Mesodermal cell (in vitro differentiated cells): Measurements from ENCODE around the gene GJA1.
A peak's percentile ranks its signal among the peaks of the same experiment; 100 is the strongest.
"Not testable (repeated sequence)": the region's sequence is repeated elsewhere in the genome, so short reads cannot be mapped to it uniquely, and the experiment has no call there.

ENCODE experiments used
- H3K27ac ChIP-seq: 2 replicates; pipeline ENCODE4 v1.7.0; 2013; ENCODE audit warnings: mild to moderate bottlenecking, low read depth, low read length, moderate library complexity; ENCODE audit not compliant: severe bottlenecking
- H3K36me3 ChIP-seq: 2 replicates; pipeline ENCODE4 v1.7.1; 2013; ENCODE audit warnings: mild to moderate bottlenecking, low read length, moderate library complexity; ENCODE audit not compliant: control insufficient read depth, insufficient read depth
- H3K4me1 ChIP-seq: one replicate; pipeline ENCODE4 v1.7.1; 2013; ENCODE audit warnings: mild to moderate bottlenecking, low read length; ENCODE audit not compliant: insufficient read depth, control insufficient read depth, poor library complexity, severe bottlenecking
- H3K4me3 ChIP-seq: 2 replicates; pipeline ENCODE4 v1.7.0; 2013; ENCODE audit warnings: low read length, control low read depth, mild to moderate bottlenecking; ENCODE audit not compliant: insufficient read depth, poor library complexity, severe bottlenecking; ENCODE audit errors: extremely low read depth
- H3K9me3 ChIP-seq: 2 replicates; pipeline ENCODE4 v1.7.1; 2013; ENCODE audit warnings: mild to moderate bottlenecking, low read length, moderate library complexity; ENCODE audit not compliant: control insufficient read depth
- WGBS, 2 experiments: methylation state at CpG; one replicate each; pipeline ENCODE4 v1.1.5; 2013; ENCODE audit warnings: missing lambda C conversion rate in 2 of 2; ENCODE audit not compliant: insufficient coverage in 2 of 2; 5-methylcytosine and 5-hydroxymethylcytosine counted together

GJA1 gene

DNA sequence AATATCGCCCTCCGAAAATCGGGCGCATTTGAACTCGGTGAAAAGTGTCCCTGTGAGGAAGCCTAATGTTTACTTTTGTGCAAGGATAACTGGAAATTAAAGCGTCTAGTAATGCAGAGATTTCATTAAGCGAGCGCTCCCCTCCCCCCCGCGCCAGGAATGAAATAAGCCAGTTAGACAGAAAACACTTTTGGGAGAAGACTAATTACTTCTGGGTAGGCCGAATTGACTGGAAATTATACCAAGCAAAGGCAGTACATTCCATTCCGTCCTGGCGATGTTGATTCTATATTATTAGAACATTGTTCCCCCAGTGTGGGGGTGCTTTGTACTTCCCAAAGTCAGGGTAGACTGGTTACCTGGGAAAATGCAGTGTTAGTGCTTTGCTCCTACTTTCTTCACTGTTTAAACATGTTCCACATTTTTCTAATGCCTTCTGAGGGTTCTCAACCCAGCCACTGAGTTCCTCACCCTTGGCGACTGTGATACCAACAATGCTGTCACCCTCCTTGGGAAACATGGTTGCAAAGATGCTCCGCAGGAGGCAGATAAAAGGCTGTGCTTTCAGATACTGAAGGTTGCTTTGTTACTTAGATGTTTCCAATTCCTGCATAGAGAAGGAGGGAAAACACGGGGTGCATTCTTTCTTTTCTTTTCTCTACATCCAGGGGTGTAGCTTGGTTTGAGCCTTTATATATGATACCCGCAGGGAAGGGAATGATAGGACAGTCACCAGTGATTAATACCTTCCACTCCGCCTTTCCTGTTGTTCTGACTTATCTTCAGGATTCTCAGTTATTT is 2.6 kb downstream of the GJA1 start:
- 0 to 1% methylated on average over 10 of the region's 18 CpGs for WGBS, 2 experiments

DNA sequence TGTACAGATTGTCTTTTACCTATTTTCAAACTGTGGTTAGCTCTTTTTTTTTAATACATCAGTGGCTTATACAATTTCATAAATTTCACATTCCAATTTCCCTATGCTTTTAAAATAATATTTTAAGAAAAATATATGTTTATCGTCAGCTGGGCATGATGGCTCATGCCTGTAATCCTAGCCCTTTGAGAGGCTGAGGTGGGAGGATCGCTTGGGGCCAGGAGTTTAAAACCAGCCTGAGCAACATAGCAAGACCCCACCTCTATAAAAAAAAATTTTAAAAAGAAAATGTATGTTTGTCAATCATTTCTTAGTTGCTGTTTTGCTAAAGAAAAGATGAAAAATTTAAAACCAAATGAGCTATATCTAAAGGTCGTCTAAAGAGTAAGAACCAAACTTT is 3.4 kb downstream of the GJA1 start:
- Histone ChIP-seq H3K4me3 (peak overlapping the region; percentile 74), H3K27ac (no peak overlapping the region), H3K9me3 (no peaks in the 10 kb centered on the region), H3K4me1 (peaks cover 24% of the 10 kb centered on the region), H3K36me3 (peaks cover 21% of the 10 kb centered on the region)
- no CpG with 5 or more reads among the region's 3 CpGs for WGBS, 2 experiments

More for the DNA sequence above, 2.6 kb downstream of the GJA1 start:
- H3K9me3 ChIP-seq: no peaks in the 10 kb centered on the region
- H3K4me1 ChIP-seq: peaks cover 20% of the 10 kb centered on the region
- peak overlapping the region; percentile 74 for H3K4me3 ChIP-seq
- H3K27ac ChIP-seq: peak overlapping the region; percentile 92
- H3K36me3 ChIP-seq: peaks cover 19% of the 10 kb centered on the region

DNA sequence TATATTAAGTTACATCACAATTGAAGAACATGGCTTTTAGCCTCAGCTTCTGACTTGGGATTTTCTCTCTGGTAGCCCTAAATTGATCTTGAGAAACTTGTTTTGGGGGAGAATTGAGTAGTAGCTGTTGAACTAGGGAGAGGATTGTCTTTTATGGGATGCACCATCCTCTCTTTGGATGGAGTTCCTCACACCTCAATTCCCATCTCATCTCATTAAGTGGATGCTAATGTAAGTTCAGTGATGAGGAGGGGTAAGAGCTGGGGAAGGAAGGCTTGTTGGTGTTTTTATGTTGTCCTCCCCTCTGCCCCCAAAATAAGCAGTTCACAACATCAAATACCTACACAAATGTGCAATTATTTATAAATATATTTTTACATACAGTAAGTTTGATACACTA is 4.0 kb downstream of the GJA1 start:
- Histone ChIP-seq H3K4me3 (peak overlapping the region; percentile 74), H3K36me3 (peaks cover 26% of the 10 kb centered on the region), H3K9me3 (no peaks in the 10 kb centered on the region), H3K4me1 (peaks cover 22% of the 10 kb centered on the region), H3K27ac (peak overlapping the region; percentile 43)

DNA sequence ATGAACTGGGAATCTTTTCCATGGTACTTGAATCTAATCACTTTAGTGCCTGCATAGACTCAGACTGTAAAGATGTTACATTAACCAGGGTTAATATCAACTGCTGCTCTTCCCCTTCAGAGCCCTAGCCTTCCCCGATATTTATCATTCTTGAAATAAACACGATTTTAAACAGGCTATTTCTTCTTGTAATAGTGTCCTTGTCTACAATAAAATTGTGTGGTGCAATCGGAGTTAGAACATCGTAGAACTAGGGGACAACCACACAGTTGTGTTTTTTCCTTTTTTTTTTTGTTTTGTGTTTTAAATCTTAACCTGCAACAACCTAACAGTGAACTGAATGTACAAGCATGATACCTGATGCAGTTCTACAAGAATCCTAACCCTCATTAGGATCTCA is 4.5 kb downstream of the GJA1 start:
- Histone ChIP-seq H3K27ac (peak overlapping the region; percentile 7), H3K4me3 (peak overlapping the region; percentile 74), H3K36me3 (peaks cover 30% of the 10 kb centered on the region), H3K4me1 (peaks cover 18% of the 10 kb centered on the region), H3K9me3 (no peaks in the 10 kb centered on the region)
- WGBS, 2 experiments: no CpG with 5 or more reads among the region's 4 CpGs

DNA sequence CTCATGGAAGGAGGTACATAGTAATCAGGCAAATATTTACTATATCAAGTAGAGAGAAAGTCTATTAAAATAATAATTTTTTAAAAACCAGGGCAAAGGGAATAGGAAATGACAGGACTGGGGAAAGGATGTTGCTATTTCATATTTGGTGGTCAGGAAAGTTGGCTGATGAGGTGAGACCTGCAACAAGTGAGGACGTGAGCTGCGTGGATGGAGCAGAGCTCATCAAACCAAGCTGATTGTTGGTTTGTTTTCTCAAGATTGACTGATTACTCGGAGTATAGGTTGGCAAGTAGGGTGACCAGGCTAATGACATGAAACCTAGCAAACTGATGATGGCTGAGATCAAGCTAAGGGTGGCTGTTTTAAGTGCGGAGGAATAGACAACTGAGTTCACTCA is 6.0 kb downstream of the GJA1 start:
- 64 to 75% methylated on average over 3 to 4 of the region's 4 CpGs for WGBS, 2 experiments
- H3K36me3 ChIP-seq: peaks cover 43% of the 10 kb centered on the region
- peaks cover 14% of the 10 kb centered on the region for H3K4me1 ChIP-seq
- no peaks in the 10 kb centered on the region for H3K9me3 ChIP-seq
- no peak overlapping the region for H3K4me3 ChIP-seq
- H3K27ac ChIP-seq: no peak overlapping the region

DNA sequence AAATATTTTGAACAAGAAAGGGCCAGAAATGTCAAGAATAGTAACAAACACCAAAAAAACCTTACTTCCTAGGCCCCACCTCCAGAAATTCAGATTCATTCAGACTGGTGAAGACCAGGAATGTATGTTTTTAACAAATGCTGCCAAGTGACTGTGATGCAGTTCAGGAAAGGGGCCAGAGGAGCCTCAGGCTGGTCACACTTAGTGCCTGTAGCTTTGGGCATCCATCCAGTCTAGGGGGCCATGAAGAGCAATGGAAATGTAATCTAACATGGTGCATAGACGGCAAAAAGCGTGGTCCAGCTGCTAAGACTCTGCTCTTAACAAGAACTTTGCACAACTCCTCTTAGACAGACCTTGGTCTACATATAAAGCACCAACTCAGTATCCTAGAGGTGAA is 7.1 kb downstream of the GJA1 start:
- peaks cover 14% of the 10 kb centered on the region for H3K4me1 ChIP-seq
- no peak overlapping the region for H3K4me3 ChIP-seq
- 60% methylated on average over 2 of the region's 2 CpGs; no CpG with 5 or more reads in 1 of the 2 experiments for WGBS, 2 experiments
- peaks cover 54% of the 10 kb centered on the region for H3K36me3 ChIP-seq
- H3K27ac ChIP-seq: no peak overlapping the region
- no peaks in the 10 kb centered on the region for H3K9me3 ChIP-seq

DNA sequence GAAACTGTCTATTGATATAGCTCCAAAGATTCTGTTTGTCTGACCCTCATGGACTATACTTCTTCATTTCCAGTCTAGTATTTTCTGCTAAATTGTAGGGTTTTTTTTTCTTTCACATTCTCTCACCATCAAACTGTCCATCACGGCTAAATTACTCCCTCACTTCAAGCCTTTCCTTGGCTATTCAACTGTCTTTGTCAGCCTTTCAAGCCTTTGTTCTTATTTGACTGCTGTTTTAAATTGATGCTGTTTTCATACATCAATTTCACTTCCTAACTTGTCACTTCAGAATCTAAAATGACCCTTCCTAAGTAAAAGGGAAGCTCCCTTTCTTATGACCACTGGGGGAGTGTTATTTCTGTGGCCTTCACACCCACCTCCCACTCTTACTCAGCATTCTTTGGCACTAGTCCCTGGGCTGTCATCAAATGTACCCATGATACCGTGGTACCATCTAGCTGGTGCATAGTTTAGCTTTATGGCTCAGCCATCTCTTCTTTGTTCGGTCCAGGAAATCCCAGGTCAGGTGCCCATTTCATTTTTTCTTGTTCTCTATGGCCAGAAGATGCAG is 8.6 kb downstream of the GJA1 start:
- Histone ChIP-seq H3K4me3 (no peak overlapping the region), H3K36me3 (peaks cover 60% of the 10 kb centered on the region), H3K9me3 (no peaks in the 10 kb centered on the region), H3K27ac (no peak overlapping the region), H3K4me1 (peaks cover 14% of the 10 kb centered on the region)
- 77 to 90% methylated on average over 2 to 3 of the region's 3 CpGs for WGBS, 2 experiments

DNA sequence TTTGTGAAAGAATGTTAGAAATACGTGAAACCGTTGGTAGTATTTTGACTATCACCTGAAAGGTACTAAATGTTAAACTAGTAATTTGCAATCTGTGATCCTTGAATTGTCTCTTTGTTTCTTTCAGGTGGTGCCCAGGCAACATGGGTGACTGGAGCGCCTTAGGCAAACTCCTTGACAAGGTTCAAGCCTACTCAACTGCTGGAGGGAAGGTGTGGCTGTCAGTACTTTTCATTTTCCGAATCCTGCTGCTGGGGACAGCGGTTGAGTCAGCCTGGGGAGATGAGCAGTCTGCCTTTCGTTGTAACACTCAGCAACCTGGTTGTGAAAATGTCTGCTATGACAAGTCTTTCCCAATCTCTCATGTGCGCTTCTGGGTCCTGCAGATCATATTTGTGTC is 11.3 kb downstream of the GJA1 start:
- not testable (repeated sequence) for H3K4me3 ChIP-seq, H3K27ac ChIP-seq, H3K9me3 ChIP-seq
- 94 to 100% methylated on average over 3 of the region's 7 CpGs for WGBS, 2 experiments
- peaks cover 62% of the 10 kb centered on the region for H3K36me3 ChIP-seq
- peaks cover 13% of the 10 kb centered on the region for H3K4me1 ChIP-seq

DNA sequence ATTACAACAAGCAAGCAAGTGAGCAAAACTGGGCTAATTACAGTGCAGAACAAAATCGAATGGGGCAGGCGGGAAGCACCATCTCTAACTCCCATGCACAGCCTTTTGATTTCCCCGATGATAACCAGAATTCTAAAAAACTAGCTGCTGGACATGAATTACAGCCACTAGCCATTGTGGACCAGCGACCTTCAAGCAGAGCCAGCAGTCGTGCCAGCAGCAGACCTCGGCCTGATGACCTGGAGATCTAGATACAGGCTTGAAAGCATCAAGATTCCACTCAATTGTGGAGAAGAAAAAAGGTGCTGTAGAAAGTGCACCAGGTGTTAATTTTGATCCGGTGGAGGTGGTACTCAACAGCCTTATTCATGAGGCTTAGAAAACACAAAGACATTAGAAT is 12.3 kb downstream of the GJA1 start:
- H3K4me1 ChIP-seq, H3K27ac ChIP-seq, H3K4me3 ChIP-seq, H3K9me3 ChIP-seq: not testable (repeated sequence)
- WGBS, 2 experiments: 95 to 97% methylated on average over 3 to 4 of the region's 7 CpGs
- peaks cover 55% of the 10 kb centered on the region for H3K36me3 ChIP-seq

DNA sequence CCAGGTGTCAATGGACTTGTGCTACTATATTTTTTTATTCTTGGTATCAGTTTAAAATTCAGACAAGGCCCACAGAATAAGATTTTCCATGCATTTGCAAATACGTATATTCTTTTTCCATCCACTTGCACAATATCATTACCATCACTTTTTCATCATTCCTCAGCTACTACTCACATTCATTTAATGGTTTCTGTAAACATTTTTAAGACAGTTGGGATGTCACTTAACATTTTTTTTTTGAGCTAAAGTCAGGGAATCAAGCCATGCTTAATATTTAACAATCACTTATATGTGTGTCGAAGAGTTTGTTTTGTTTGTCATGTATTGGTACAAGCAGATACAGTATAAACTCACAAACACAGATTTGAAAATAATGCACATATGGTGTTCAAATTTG is 13.1 kb downstream of the GJA1 start:
- H3K36me3 ChIP-seq: peaks cover 50% of the 10 kb centered on the region
- not testable (repeated sequence) for H3K4me3 ChIP-seq
- 86% methylated on average over 1 of the region's 2 CpGs; no CpG with 5 or more reads in 1 of the 2 experiments for WGBS, 2 experiments

DNA sequence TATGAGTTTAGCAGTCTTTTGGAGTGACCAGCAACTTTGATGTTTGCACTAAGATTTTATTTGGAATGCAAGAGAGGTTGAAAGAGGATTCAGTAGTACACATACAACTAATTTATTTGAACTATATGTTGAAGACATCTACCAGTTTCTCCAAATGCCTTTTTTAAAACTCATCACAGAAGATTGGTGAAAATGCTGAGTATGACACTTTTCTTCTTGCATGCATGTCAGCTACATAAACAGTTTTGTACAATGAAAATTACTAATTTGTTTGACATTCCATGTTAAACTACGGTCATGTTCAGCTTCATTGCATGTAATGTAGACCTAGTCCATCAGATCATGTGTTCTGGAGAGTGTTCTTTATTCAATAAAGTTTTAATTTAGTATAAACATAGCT is 13.9 kb downstream of the GJA1 start:
- no CpG with 5 or more reads among the region's 1 CpG for WGBS, 2 experiments

More for the DNA sequence above, 13.1 kb downstream of the GJA1 start:
- not testable (repeated sequence) for H3K9me3 ChIP-seq, H3K4me1 ChIP-seq, H3K27ac ChIP-seq

More for the DNA sequence above, 13.9 kb downstream of the GJA1 start:
- Histone ChIP-seq H3K4me1 (no peaks in the 10 kb centered on the region), H3K9me3 (no peaks in the 10 kb centered on the region), H3K4me3 (no peak overlapping the region), H3K27ac (no peak overlapping the region), H3K36me3 (peaks cover 47% of the 10 kb centered on the region)
